Neuronal stem cell (in vitro differentiated cells): ENCODE data around the gene PDRG1.
A peak's percentile ranks its signal among the peaks of the same experiment; 100 is the strongest.

Experiments used
- DNase-seq: peaks from one replicate; pipeline ENCODE4 v3.0.0-alpha.2; 2013; ENCODE audit warnings: low spot score
- H2AFZ ChIP-seq: one replicate; pipeline ENCODE4 v1.6.1; 2013; ENCODE audit warnings: mild to moderate bottlenecking, low read length, inconsistent platforms
- H2AK5ac ChIP-seq: 2 replicates; pipeline ENCODE4 v1.6.1; 2013; ENCODE audit warnings: low read depth, mild to moderate bottlenecking, inconsistent platforms, low read length, moderate library complexity, mixed read lengths
- H2BK120ac ChIP-seq: 2 replicates; pipeline ENCODE4 v1.6.1; 2013; ENCODE audit warnings: low read depth, mild to moderate bottlenecking, inconsistent platforms, low read length, moderate library complexity, mixed read lengths
- H2BK12ac ChIP-seq: one replicate; pipeline ENCODE4 v1.6.1; 2013; ENCODE audit warnings: low read length, inconsistent platforms
- H2BK15ac ChIP-seq: 2 replicates; pipeline ENCODE4 v1.6.1; 2013; ENCODE audit warnings: mild to moderate bottlenecking, low read length, inconsistent platforms, mixed read lengths
- H2BK5ac ChIP-seq: one replicate; pipeline ENCODE4 v1.6.1; 2013; ENCODE audit warnings: inconsistent platforms, mild to moderate bottlenecking, low read length, moderate library complexity
- H3K14ac ChIP-seq: one replicate; pipeline ENCODE4 v1.6.1; 2013; ENCODE audit warnings: low read length, inconsistent platforms
- H3K18ac ChIP-seq: 2 replicates; pipeline ENCODE4 v1.6.1; 2013; ENCODE audit warnings: low read length, inconsistent platforms
- H3K23ac ChIP-seq: 2 replicates; pipeline ENCODE4 v1.6.1; 2013; ENCODE audit warnings: low read depth, mild to moderate bottlenecking, mixed read lengths, low read length, inconsistent platforms; ENCODE audit not compliant: poor library complexity
- H3K27ac ChIP-seq: replicated peaks from 3 replicates; pipeline ENCODE4 v1.5.1; 2013; ENCODE audit warnings: low read length, inconsistent platforms
- H3K27me3 ChIP-seq, 3 experiments: 2 replicates each; pipeline ENCODE4 v1.6.1; 2013; ENCODE audit warnings: low read length in 3 of 3, mild to moderate bottlenecking in 2 of 3, inconsistent platforms in 1 of 3, low read depth in 1 of 3, mixed read lengths in 1 of 3, moderate library complexity in 1 of 3; ENCODE audit not compliant: control insufficient read depth in 3 of 3, insufficient read depth in 3 of 3
- H3K36me3 ChIP-seq, 2 donors: replicated peaks in 1 of 2; 2 replicates each; pipeline ENCODE4 v1.6.1; 2013; ENCODE audit warnings: low read length in 2 of 2; ENCODE audit not compliant: control insufficient read depth in 2 of 2, insufficient read depth in 2 of 2
- H3K4ac ChIP-seq: 2 replicates; pipeline ENCODE4 v1.6.1; 2013; ENCODE audit warnings: inconsistent platforms, mild to moderate bottlenecking, low read length, moderate library complexity
- H3K4me1 ChIP-seq, 2 donors: 1 replicate in 1 of 2; 2 replicates in 1 of 2; pipeline ENCODE4 v1.6.1; 2013; ENCODE audit warnings: low read length in 2 of 2, low read depth in 1 of 2; ENCODE audit not compliant: control insufficient read depth in 2 of 2, insufficient read depth in 1 of 2
- H3K4me2 ChIP-seq: one replicate; pipeline ENCODE4 v1.6.1; 2013; ENCODE audit warnings: mild to moderate bottlenecking, low read length, inconsistent platforms; ENCODE audit not compliant: insufficient read depth, poor library complexity, severe bottlenecking
- H3K4me3 ChIP-seq, 2 donors: 2 replicates each; pipeline ENCODE4 v1.5.1; 2013; ENCODE audit warnings: low read length in 2 of 2, mild to moderate bottlenecking in 2 of 2, inconsistent platforms in 1 of 2, moderate library complexity in 1 of 2
- H3K79me1 ChIP-seq: one replicate; pipeline ENCODE4 v1.6.1; 2013; ENCODE audit warnings: low read depth, mild to moderate bottlenecking, inconsistent platforms, low read length, moderate library complexity
- H3K9ac ChIP-seq: one replicate; pipeline ENCODE4 v1.6.1; 2013; ENCODE audit warnings: mild to moderate bottlenecking, low read depth, low read length, inconsistent platforms; ENCODE audit not compliant: poor library complexity
- H3K9me3 ChIP-seq, 2 donors: replicated peaks in 1 of 2; 2 replicates each; pipeline versions ENCODE3 to v1.6.1; 2013; ENCODE audit warnings: low read length in 2 of 2, mild to moderate bottlenecking in 2 of 2, inconsistent platforms in 1 of 2, low read depth in 1 of 2, mixed read lengths in 1 of 2, moderate library complexity in 1 of 2; ENCODE audit not compliant: control insufficient read depth in 2 of 2, insufficient read depth in 1 of 2
- H4K8ac ChIP-seq: one replicate; pipeline ENCODE4 v1.6.1; 2013; ENCODE audit warnings: low read depth, mild to moderate bottlenecking, inconsistent platforms, low read length, moderate library complexity
- H4K91ac ChIP-seq: one replicate; pipeline ENCODE4 v1.6.1; 2013; ENCODE audit warnings: low read length, low read depth, mild to moderate bottlenecking, inconsistent platforms; ENCODE audit not compliant: poor library complexity
- WGBS, 2 donors: extraction: QIAGEN DNeasy Blood & Tissue Kit; methylation state at CpG; one replicate each; pipeline ENCODE4 v1.1.7; 2013; ENCODE audit warnings: missing lambda C conversion rate in 2 of 2, mixed read lengths in 1 of 2; ENCODE audit not compliant: insufficient read length in 2 of 2, insufficient replicate concordance in 1 of 2; ENCODE audit errors: extremely low coverage in 2 of 2; 5-methylcytosine and 5-hydroxymethylcytosine counted together

PDRG1 gene

GRCh38 chr20:31910071-31910803, 41.6 kb downstream of the PDRG1 start:
- H3K14ac ChIP-seq: no peak overlapping the region
- H3K36me3 ChIP-seq: no peaks in the 10 kb centered on the region
- H3K18ac ChIP-seq: no peak overlapping the region
- no peak overlapping the region for H2BK5ac ChIP-seq
- H3K9ac ChIP-seq: no peak overlapping the region
- H3K23ac ChIP-seq: no peak overlapping the region
- no peak overlapping the region for H3K4me2 ChIP-seq
- no peaks in the 10 kb centered on the region for H3K79me1 ChIP-seq
- no peak overlapping the region for H3K4ac ChIP-seq
- peaks cover 0 to 5% of the 10 kb centered on the region in 2 donors for H3K4me1 ChIP-seq
- no peaks in the 10 kb centered on the region for H3K27me3 ChIP-seq
- H2BK12ac ChIP-seq: no peak overlapping the region
- H2BK120ac ChIP-seq: no peak overlapping the region
- H4K91ac ChIP-seq: no peak overlapping the region
- no peak for DNase-seq
- H3K4me3 ChIP-seq: no peak overlapping the region
- no peak overlapping the region for H2AFZ ChIP-seq
- WGBS, 2 donors: no CpG with 5 or more reads among the region's 4 CpGs
- H2AK5ac ChIP-seq: no peak overlapping the region
- no peak overlapping the region for H3K27ac ChIP-seq
- H2BK15ac ChIP-seq: no peak overlapping the region
- H3K9me3 ChIP-seq: no peaks in the 10 kb centered on the region
- H4K8ac ChIP-seq: no peak overlapping the region

DNA sequence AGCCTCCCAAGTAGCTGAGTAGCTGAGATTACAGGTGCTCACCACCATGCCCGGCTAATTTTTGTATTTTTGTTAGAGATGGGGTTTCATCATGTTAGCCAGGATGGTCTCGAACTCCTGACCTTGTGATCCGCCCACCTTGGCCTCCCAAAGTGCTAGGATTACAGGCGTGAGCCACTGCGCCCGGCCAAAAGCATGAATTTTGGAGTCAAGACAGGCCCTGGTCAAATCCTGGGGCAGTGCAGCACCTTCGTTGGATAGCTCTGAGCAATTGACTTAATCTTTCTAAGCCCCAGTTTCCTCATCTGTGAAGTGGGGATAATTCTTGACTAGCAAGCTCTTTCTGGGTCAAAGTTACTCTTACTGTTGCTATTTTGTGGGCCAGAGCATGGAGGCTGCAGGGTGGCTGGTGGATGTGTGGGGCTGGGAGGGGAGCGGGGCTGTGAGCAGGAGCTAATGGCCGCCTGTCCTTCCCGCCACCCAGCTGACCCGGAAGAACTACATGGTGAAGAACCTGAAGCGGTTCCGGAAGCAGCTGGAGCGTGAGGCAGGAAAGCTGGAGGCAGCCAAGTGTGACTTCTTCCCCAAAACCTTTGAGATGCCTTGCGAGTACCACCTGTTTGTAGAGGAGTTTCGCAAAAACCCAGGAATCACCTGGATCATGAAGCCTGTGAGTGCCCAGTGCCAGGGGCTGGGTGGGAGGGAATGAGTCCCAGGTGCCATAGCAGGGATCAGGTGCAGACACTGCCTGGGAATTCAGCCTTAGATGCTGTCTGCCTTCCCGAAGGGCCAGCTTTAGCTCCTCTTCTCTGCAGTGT, 42.4 kb downstream of the PDRG1 start:
- no peak overlapping the region for H3K9ac ChIP-seq
- H3K27me3 ChIP-seq: no peaks in the 10 kb centered on the region
- DNase-seq: no peak
- H3K9me3 ChIP-seq: no peaks in the 10 kb centered on the region
- no peak overlapping the region for H3K4me2 ChIP-seq
- no peak overlapping the region for H2BK120ac ChIP-seq
- no peak overlapping the region for H2BK12ac ChIP-seq
- peaks cover 0 to 5% of the 10 kb centered on the region in 2 donors for H3K4me1 ChIP-seq
- H3K18ac ChIP-seq: no peak overlapping the region
- no peak overlapping the region for H3K23ac ChIP-seq
- H3K14ac ChIP-seq: no peak overlapping the region
- no peak overlapping the region for H2BK15ac ChIP-seq
- H4K8ac ChIP-seq: no peak overlapping the region
- no peak overlapping the region for H2AFZ ChIP-seq
- no peak overlapping the region for H3K4me3 ChIP-seq
- H3K36me3 ChIP-seq: no peaks in the 10 kb centered on the region
- no peak overlapping the region for H3K27ac ChIP-seq
- H4K91ac ChIP-seq: no peak overlapping the region
- WGBS, 2 donors: no CpG with 5 or more reads among the region's 17 CpGs
- H2AK5ac ChIP-seq: no peak overlapping the region
- H3K4ac ChIP-seq: no peak overlapping the region
- no peak overlapping the region for H2BK5ac ChIP-seq
- no peaks in the 10 kb centered on the region for H3K79me1 ChIP-seq

GRCh38 chr20:31908424-31908823, 43.4 kb downstream of the PDRG1 start:
- no peak for DNase-seq
- no peak overlapping the region for H4K91ac ChIP-seq
- H3K79me1 ChIP-seq: no peaks in the 10 kb centered on the region
- H3K27me3 ChIP-seq: no peaks in the 10 kb centered on the region
- H3K4me3 ChIP-seq: no peak overlapping the region
- no peak overlapping the region for H3K9ac ChIP-seq
- H2BK5ac ChIP-seq: peak overlapping the region; percentile 10
- H2AK5ac ChIP-seq: peak overlapping the region; percentile 61
- no peak overlapping the region for H3K14ac ChIP-seq
- no CpG with 5 or more reads among the region's 11 CpGs for WGBS, 2 donors
- no peak overlapping the region for H3K18ac ChIP-seq
- no peak overlapping the region for H3K23ac ChIP-seq
- H3K9me3 ChIP-seq: no peaks in the 10 kb centered on the region
- no peak overlapping the region for H2BK12ac ChIP-seq
- H3K4ac ChIP-seq: no peak overlapping the region
- H3K36me3 ChIP-seq: no peaks in the 10 kb centered on the region
- H3K27ac ChIP-seq: no peak overlapping the region
- H3K4me2 ChIP-seq: no peak overlapping the region
- H4K8ac ChIP-seq: no peak overlapping the region
- no peak overlapping the region for H2BK120ac ChIP-seq
- no peak overlapping the region for H2BK15ac ChIP-seq
- no peak overlapping the region for H2AFZ ChIP-seq
- peaks cover 0 to 5% of the 10 kb centered on the region in 2 donors for H3K4me1 ChIP-seq

- Histone ChIP-seq H3K9ac (no peak overlapping the region), H2BK5ac (peak overlapping the region; percentile 10), H3K4me3 (no peak overlapping the region), H3K27me3 (no peaks in the 10 kb centered on the region), H3K9me3 (no peaks in the 10 kb centered on the region), H2BK15ac (no peak overlapping the region), H3K4ac (no peak overlapping the region), H2BK12ac (no peak overlapping the region), H2AK5ac (peak overlapping the region; percentile 61), H3K27ac (no peak overlapping the region), H3K18ac (no peak overlapping the region), H2AFZ (no peak overlapping the region), H3K4me1 (peaks cover 0 to 5% of the 10 kb centered on the region in 2 donors), H3K36me3 (no peaks in the 10 kb centered on the region), H4K8ac (no peak overlapping the region), H3K79me1 (no peaks in the 10 kb centered on the region), H4K91ac (no peak overlapping the region), H3K14ac (no peak overlapping the region), H3K4me2 (no peak overlapping the region), H2BK120ac (no peak overlapping the region), H3K23ac (no peak overlapping the region)
- no peak for DNase-seq
- no CpG with 5 or more reads among the region's 5 CpGs for WGBS, 2 donors
Measured at GRCh38 chr20:31908016-31908415, 43.8 kb downstream of the PDRG1 start.
